Thyroid gland (tissue), 4 donors: ENCODE measurements around the gene SLCO2A1.

Experiments
- CTCF ChIP-seq, 6 experiments: fragments of 200-600 bp in 3 of 6; fragments of 450-650 bp in 3 of 6; sonication (generic) in 3 of 6; IDR thresholded peaks; one replicate each; pipeline ENCODE4 v1.5.1; 2016 to 2019; ENCODE audit warnings: antibody characterized with exemption in 6 of 6, mild to moderate bottlenecking in 2 of 6, inconsistent platforms in 1 of 6, moderate library complexity in 1 of 6
- POLR2A ChIP-seq, 2 donors: fragments of 450-650 bp; IDR thresholded peaks; one replicate each; pipeline ENCODE4 v1.6.1; 2017; ENCODE audit warnings: antibody characterized with exemption in 2 of 2, mild to moderate bottlenecking in 2 of 2, moderate library complexity in 1 of 2

DNA sequence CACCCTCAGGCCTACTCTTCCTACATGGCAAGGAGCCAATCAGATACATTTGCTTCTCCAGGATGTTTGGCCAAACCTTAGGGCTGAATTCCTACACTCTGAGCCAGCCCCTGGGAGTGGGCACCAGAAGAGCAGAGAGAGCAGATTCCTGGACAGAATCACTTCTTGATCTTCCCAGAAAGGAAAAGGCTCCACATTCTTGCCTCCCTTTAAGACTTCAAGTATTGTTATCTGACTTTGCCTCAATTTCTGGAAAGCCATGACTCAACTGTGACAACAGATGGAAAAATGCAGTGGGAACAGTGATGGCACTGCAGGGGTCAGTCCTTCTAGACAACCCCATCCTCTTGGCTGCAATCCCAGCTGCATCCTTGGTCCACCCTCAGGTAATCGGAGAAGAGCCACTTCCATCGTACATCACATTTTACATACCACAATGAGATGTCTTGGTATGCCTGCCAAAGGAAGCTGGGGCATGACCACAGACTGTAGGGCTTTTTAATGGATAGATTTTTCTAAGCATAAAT, 21.0 kb downstream of the SLCO2A1 start:
- TF ChIP-seq CTCF (IDR thresholded peaks at IDR 0.05) (no peak), POLR2A (IDR thresholded peaks at IDR 0.05) (no peak)
